MM.1S (cell line): ENCODE data around the gene ELF2.
"Not testable (repeated sequence)": the region's sequence is repeated elsewhere in the genome, so short reads cannot be mapped to it uniquely, and the experiment has no call there.

Experiments used
- DNase-seq: peaks from one replicate; pipeline ENCODE4 v3.0.0-alpha.2; 2015
- H2AFZ ChIP-seq: fragments of 300-600 bp; sonication (generic); 2 replicates; pipeline ENCODE4 v1.6.0; 2016; ENCODE audit warnings: antibody characterized with exemption, low read length
- H3F3A ChIP-seq: fragments of 300-600 bp; sonication (generic); 2 replicates; pipeline ENCODE4 v1.6.1; 2016; ENCODE audit warnings: mild to moderate bottlenecking, antibody characterized with exemption, low read length, moderate library complexity, mixed read lengths; ENCODE audit not compliant: insufficient read depth
- H3K27ac ChIP-seq: fragments of 300-600 bp; sonication (generic); 2 replicates; pipeline ENCODE4 v1.5.1; 2016; ENCODE audit warnings: mild to moderate bottlenecking, low read length
- H3K27me3 ChIP-seq: fragments of 300-600 bp; sonication (generic); replicated peaks from 2 replicates; pipeline ENCODE4 v1.6.0; 2016; ENCODE audit warnings: low read length; ENCODE audit not compliant: insufficient read depth
- H3K36me3 ChIP-seq: fragments of 300-600 bp; sonication (generic); replicated peaks from 2 replicates; pipeline ENCODE4 v1.6.1; 2016; ENCODE audit warnings: mild to moderate bottlenecking, low read length, mixed read lengths; ENCODE audit not compliant: insufficient read depth
- H3K4me1 ChIP-seq: fragments of 300-600 bp; sonication (generic); 2 replicates; pipeline ENCODE4 v1.6.1; 2016; ENCODE audit warnings: low read length, mixed read lengths
- H3K4me2 ChIP-seq: fragments of 300-600 bp; sonication (generic); 2 replicates; pipeline ENCODE4 v1.6.0; 2016; ENCODE audit warnings: low read depth, low read length
- H3K4me3 ChIP-seq: fragments of 300-600 bp; sonication (generic); 2 replicates; pipeline ENCODE4 v1.5.1; 2016; ENCODE audit warnings: low read length, mixed read lengths
- H3K79me2 ChIP-seq: fragments of 300-600 bp; sonication (generic); 2 replicates; pipeline ENCODE4 v1.6.1; 2016; ENCODE audit warnings: mixed run types, low read length, mixed read lengths
- H3K9ac ChIP-seq: fragments of 300-600 bp; sonication (generic); 2 replicates; pipeline ENCODE4 v1.6.1; 2016; ENCODE audit warnings: low read length, mixed read lengths
- H3K9me2 ChIP-seq: fragments of 300-600 bp; sonication (generic); replicated peaks from 2 replicates; pipeline ENCODE4 v1.6.1; 2016; ENCODE audit warnings: mild to moderate bottlenecking, low read length, mixed read lengths; ENCODE audit not compliant: insufficient read depth
- H3K9me3 ChIP-seq: fragments of 300-600 bp; sonication (generic); replicated peaks from 2 replicates; pipeline ENCODE4 v1.6.1; 2016; ENCODE audit warnings: mild to moderate bottlenecking, low read length, mixed read lengths; ENCODE audit not compliant: insufficient read depth
- H4K20me1 ChIP-seq: fragments of 300-600 bp; sonication (generic); 2 replicates; pipeline ENCODE4 v1.6.1; 2016; ENCODE audit warnings: mild to moderate bottlenecking, low read length, moderate library complexity, mixed read lengths; ENCODE audit not compliant: insufficient read depth
- CTCF ChIP-seq: fragments of 300-600 bp; sonication (generic); IDR thresholded peaks from 2 replicates; pipeline ENCODE4 v1.5.1; 2016; ENCODE audit warnings: antibody characterized with exemption, low read length, mixed read lengths
- EZH2 ChIP-seq: fragments of 300-600 bp; sonication (generic); optimal IDR thresholded peaks from 2 replicates; pipeline ENCODE3; 2017; ENCODE audit warnings: low read depth, mild to moderate bottlenecking, antibody characterized with exemption, low read length, mixed read lengths
- EZH2phosphoT487 ChIP-seq: fragments of 300-600 bp; sonication (generic); IDR thresholded peaks from 2 replicates; pipeline ENCODE4 v1.6.1; 2018; ENCODE audit warnings: antibody characterized with exemption, low read length

The ELF2 gene

DNA sequence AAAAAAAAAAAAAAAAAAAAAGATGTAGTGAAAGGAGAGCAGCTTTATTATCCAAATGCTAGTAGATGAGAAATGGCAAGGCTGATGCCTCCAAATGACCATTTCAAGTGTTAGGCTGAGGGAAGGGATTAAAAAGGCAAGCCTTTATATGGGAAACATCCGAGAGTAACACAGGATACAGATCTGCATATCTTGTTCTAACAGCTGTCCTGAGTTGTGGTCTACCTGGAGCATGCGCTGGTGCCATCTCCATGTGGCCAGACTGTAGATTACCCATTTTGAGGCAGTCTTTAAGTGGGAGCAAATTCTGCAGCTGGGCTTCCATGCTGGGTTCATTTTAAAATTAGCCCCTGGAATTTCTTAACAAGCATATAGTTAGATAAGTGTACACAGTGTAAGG is 26.0 kb upstream of the ELF2 start:
- H4K20me1 ChIP-seq = no peaks in the 10 kb centered on the region
- TF ChIP-seq EZH2phosphoT487 (no peak), EZH2 (no peak), CTCF (no peak)
- DNase-seq = no peak
- H3F3A ChIP-seq = peaks cover 11% of the 10 kb centered on the region
- H3K9me2 ChIP-seq = no peaks in the 10 kb centered on the region
- H3K4me2 ChIP-seq = no peak overlapping the region
- H3K27me3 ChIP-seq = no peaks in the 10 kb centered on the region
- peaks cover 30% of the 10 kb centered on the region for H3K4me1 ChIP-seq
- no peak overlapping the region for H3K4me3 ChIP-seq
- H3K36me3 ChIP-seq = no peaks in the 10 kb centered on the region
- H3K79me2 ChIP-seq = no peaks in the 10 kb centered on the region
- H3K9ac ChIP-seq = no peak overlapping the region
- H3K9me3 ChIP-seq = no peaks in the 10 kb centered on the region
- no peak overlapping the region for H3K27ac ChIP-seq
- H2AFZ ChIP-seq = no peak overlapping the region

DNA sequence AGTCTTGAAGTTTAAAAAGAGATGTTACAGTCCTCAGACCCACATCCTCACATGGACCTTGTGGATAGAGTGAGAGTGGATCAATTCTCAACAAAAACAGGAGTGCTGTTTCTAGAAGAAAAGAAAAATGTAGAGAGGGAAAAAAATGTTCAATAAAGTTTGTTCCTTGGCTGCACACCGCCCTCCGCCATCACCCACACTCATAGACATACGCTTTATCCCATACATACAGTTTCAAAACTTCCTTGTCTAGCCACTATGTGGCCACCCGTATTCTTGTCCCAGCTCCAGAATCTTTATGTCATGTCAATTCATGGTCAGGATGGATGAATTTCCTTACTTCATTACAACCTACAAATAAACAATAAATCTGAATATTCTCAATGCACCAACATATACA is 23.5 kb upstream of the ELF2 start:
- 0 out of 2 replicates have a peak overlapping the region, but pooled peaks have one; percentile 18 for H3K9ac ChIP-seq
- DNase-seq = no peak
- peak overlapping the region; percentile 48; the same call in 1 of the 2 replicates for H3K27ac ChIP-seq

DNA sequence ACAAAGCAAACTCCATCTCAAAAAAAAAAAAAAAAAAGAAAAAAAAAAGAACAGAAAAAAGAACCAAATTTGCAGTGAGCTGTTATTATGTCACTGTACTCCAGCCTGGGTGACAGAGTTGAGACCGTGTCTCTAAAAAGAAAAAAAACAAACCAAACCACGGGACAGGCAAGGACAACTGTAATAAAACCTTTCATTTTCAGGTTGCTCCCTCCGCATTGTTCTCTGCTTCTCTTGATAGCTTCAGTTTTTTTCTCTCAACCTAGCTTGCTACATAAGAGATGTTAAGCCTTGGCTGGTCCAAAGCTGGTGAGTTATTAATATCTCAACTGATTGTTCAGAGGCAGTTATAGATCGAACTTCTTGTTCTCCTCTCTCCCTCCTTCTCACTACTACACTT is 23.1 kb upstream of the ELF2 start:
- TF ChIP-seq CTCF = no peak
- no peak for TF ChIP-seq EZH2phosphoT487
- no peak for TF ChIP-seq EZH2
- Histone ChIP-seq H3K9me3 (no peaks in the 10 kb centered on the region), H2AFZ (peak overlapping the region; percentile 54), H3K27ac (peak overlapping the region; percentile 48; the same call in 1 of the 2 replicates), H3K4me1 (peaks cover 11% of the 10 kb centered on the region; the same call in 1 of the 2 replicates), H4K20me1 (no peaks in the 10 kb centered on the region), H3K9me2 (no peaks in the 10 kb centered on the region), H3K36me3 (no peaks in the 10 kb centered on the region), H3K4me3 (0 out of 2 replicates have a peak overlapping the region, but pooled peaks have one; percentile 2), H3K9ac (0 out of 2 replicates have a peak overlapping the region, but pooled peaks have one; percentile 18), H3K79me2 (no peaks in the 10 kb centered on the region), H3F3A (no peaks in the 10 kb centered on the region), H3K27me3 (no peaks in the 10 kb centered on the region), H3K4me2 (peak overlapping the region; percentile 44; the same call in 1 of the 2 replicates)
- peak; percentile 75 for DNase-seq

More for the DNA sequence above, 23.5 kb upstream of the ELF2 start:
- Histone ChIP-seq H4K20me1 (no peaks in the 10 kb centered on the region), H3K4me3 (0 out of 2 replicates have a peak overlapping the region, but pooled peaks have one; percentile 2), H3K27me3 (no peaks in the 10 kb centered on the region), H3K36me3 (no peaks in the 10 kb centered on the region), H3K9me3 (no peaks in the 10 kb centered on the region), H2AFZ (peak overlapping the region; percentile 54), H3K79me2 (no peaks in the 10 kb centered on the region), H3K4me2 (peak overlapping the region; percentile 44; the same call in 1 of the 2 replicates), H3F3A (no peaks in the 10 kb centered on the region), H3K9me2 (no peaks in the 10 kb centered on the region), H3K4me1 (peaks cover 11% of the 10 kb centered on the region; the same call in 1 of the 2 replicates)
- TF ChIP-seq EZH2phosphoT487 = no peak
- TF ChIP-seq CTCF = no peak
- TF ChIP-seq EZH2 = no peak

DNA sequence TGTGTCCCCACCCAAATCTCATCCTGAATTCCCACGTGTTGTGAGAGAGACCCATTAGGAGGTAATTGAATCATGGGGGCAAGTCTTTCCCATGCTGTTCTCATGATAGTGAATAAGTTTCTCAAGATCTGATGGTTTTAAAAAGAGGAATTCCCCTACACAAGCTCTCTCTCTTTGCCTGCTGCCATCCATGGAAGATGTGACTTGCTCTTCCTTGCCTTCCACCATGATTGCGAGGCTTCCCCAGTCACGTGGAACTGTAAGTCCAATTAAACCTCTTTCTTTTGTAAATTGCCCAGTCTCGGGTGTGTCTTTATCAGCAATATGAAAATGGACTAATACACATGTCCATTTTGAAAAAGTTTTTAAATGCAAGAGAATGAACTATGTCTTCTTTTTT is 20.2 kb upstream of the ELF2 start:
- H3F3A ChIP-seq, H2AFZ ChIP-seq, H3K9me2 ChIP-seq, H4K20me1 ChIP-seq, H3K9ac ChIP-seq, H3K79me2 ChIP-seq, H3K4me2 ChIP-seq, H3K4me3 ChIP-seq, DNase-seq, H3K27me3 ChIP-seq, H3K9me3 ChIP-seq, H3K27ac ChIP-seq, H3K36me3 ChIP-seq: not testable (repeated sequence)
- H3K4me1 ChIP-seq = peaks cover 11% of the 10 kb centered on the region; the same call in 1 of the 2 replicates
